Colon (tissue), 2 donors: ENCODE measurements around the gene BPIFB6.

Experiments used
- FAIRE-seq: peaks from 2 replicates; lab custom pipeline; 2012; peaks lifted over from hg19 to GRCh38; lab: Jason Lieb, UNC
- donor health status: control.
- donor health status: control.

BPIFB6 gene

DNA sequence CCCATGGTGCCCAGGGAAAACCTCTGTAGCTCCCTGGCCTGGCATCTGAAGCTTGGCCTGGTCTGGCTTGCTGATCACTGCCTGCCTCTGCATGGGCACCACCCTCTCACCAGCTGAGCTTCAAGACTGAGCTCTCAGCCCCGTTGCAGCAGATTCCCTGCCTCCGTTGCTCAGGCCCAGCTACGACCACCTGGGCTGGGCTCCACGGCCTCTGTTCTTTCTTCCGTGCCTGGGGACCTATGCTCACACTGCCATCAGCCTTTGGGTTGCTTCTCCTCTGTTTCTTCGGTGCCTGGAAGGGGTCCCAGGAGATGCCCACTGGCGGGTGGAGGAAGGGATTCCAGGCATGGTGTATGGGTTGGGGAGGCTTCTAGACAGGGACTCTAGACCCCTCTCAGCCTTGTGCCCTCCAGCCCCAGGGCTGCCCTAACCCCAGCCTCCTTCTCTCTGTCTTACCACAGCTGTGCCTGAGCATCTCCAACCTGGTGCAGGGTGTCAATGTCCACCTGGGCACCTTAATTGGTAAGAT, 14.8 kb upstream of the BPIFB6 start:
- no peak for FAIRE-seq

DNA sequence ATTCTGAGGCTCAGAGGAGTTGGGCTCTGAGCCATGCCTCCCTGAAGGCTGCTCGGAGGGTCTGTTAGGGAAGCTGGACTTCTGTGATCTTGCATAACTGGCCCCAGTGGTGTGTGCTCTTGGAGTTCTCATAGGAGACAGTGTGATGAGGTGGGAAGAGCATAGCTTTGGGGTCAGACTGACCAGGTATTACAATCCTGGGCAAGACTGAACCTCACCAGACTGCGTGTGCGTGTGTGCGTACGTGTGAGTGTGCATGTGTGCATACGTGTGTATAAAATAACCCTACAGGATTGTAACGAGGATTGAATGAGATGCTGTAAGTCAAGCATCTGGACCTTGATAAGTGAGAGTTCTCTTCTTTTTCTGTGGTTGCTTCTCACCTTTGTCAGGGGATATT, 13.9 kb upstream of the BPIFB6 start:
- no peak for FAIRE-seq

DNA sequence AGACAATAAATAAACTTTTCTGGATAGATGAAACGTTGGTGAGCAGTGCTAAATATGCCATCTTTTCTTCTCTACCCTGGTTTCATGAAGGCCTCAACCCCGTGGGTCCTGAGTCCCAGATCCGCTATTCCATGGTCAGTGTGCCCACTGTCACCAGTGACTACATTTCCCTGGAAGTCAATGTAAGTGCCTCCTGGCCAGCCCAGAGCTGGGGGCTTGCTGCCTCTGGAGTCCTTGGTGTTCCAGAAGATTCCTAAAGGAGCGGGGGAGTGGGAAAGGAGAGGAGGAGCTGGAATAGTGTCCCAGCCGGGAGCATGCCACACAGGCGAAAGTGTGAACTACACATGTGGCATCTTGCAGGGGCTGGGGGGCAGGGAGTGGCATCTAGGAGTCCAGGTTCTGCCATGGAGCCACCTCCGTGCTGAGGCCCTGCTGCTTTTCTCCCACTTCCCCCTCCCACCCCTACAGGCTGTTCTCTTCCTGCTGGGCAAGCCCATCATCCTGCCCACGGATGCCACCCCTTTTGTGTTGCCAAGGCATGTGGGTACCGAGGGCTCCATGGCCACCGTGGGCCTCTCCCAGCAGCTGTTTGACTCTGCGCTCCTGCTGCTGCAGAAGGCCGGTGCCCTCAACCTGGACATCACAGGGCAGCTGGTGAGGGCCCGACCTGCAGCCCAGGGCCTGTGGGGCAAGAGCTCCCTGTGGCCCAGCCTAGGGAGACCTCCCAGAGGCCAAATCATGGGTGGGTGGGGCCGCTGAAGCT, 13.1 kb upstream of the BPIFB6 start:
- no peak for FAIRE-seq

DNA sequence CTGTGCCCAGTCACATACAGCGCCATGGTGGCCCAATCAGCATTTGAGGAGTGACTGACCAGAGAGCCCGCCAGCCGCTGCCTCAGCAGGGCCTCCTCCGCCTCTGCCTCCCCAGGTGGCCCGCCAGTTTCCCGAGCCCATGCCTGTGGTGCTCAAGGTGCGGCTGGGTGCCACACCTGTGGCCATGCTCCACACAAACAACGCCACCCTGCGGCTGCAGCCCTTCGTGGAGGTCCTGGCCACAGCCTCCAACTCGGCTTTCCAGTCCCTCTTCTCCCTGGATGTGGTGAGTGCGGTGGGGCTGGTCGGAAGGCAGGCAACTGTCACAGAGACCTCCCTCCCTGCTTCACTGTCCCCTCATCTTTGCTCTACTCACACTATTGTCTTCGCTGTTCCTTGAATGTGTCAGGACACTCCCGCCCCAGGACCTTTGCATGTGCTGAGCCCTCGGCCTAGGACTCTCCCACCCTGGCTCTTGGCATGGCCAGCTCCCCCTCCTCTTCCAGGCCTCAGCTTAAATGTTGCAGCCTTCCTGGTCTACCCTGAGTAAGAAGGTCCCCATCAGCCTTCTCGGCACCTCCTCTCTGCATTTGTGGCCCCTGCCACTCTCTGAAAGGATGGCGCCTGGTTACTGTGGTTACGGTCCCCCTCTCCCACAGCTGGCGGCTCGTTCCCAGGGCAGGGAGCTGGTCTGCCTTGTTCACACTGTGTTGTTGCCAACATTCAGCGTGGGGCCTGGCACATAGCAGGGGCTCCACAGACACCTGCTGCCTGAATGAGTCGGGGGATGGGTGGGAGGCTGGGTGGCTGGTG, 11.8 kb upstream of the BPIFB6 start:
- no peak for FAIRE-seq

DNA sequence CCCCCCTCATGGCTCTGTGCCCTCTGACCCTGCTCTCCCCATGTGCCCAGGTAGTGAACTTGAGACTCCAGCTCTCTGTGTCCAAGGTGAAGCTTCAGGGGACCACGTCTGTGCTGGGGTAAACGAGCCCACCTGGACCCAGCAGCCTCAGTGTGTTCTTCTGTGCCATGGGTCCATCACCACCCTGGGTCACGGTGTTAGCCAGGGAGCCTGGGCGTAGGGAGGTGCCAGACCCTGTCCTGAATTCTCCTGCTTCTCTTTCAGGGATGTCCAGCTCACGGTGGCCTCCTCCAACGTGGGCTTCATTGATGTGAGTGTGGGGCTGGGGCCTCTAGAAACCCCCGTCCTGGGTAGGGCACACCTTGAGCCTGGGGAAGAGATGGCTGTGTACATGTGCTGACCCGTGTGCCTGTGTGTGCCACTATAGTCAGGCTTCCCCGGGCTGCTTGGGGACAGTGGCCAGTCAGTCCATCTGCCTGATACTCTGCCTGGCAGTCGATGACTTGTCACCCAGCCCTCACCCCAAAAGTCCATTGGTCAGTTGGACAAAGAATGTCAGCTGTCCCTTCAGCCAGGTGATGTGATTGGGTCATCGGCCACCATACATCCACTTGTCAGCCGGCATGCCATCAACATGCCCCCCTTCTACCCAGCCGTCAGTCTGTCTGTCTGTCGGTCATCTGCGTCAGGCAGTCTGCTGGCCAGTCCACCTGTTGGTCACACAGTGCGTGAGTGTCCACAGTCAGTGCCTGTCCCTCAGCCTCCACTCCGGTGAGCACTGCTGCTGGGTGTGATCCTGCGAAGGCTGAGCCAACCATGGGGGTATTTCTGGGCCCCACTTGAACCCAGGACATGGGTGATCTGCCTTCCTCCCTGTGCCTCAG, 10.9 kb upstream of the BPIFB6 start:
- FAIRE-seq: no peak

DNA sequence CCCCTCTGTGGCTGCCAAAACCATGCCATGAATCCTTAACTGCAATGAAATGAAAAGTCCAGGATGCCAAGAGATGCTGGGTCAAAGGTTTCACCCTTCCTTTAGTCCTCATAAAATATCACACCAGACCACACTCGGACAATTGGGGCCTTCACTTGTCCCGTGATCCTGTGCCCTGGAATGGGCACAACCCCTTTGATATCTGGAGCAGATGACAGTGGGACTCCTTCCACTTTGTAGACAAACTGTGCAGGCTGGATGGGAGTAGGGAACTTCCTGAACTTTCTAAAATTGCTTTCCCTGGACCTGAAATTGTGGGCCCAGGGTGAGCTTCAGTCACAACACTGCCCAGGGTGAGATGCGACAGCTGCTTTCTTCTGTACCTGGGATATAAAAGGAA, 9.6 kb upstream of the BPIFB6 start:
- FAIRE-seq: no peak

DNA sequence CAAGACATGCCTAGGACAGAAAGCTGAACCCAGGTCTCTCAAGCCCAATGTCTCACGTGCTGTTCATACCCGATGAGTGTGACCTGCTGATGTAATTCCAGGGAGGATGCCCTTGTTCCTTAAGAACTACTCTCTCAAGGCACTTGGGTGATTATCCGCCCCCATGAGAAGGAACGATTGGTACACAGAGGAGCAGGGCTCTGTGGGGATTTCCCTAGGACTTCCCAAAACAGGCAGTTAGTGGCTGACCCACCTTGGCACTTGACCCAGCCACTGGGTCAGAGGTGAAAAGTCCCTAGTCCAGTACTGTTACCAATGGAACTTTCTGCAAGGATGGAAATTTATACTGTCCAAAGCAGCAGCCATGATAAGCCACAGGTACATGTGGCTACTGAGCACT, 9.2 kb upstream of the BPIFB6 start:
- no peak for FAIRE-seq

DNA sequence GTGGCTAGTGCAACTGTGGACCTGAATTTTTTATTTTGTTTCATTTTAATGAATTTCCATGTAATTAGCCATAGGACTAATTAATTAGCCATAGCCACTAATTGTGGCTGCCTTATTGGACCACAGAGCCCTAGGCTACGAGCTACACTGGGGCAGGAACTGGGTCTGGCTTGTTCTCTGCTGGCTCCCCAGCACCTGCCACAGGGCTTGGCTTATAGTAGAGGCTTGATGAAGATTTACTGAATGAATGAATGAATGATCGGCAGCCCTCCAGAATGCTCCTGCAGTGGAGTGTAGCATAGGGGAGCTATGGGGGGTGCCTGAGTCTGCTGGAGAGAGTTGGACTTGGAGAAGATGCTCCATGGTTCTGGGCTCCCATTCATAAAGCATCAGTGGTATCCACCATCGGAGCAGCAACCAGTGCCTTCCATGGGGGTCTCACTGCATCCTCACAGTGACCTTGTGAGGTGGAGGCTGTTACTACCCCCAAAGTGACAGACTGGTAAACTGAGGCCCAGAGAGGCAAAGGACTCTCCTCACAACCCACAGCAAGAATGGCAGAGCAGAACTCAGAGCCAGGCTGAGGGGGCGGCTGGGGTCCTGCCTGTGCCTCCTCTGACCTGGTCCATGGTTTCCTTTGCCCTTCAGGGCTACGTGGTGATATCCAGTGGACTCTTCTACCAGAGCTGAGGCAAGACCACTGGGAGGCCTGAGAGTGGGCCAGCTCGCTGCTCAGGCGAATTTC, 8.6 kb upstream of the BPIFB6 start:
- FAIRE-seq: no peak

DNA sequence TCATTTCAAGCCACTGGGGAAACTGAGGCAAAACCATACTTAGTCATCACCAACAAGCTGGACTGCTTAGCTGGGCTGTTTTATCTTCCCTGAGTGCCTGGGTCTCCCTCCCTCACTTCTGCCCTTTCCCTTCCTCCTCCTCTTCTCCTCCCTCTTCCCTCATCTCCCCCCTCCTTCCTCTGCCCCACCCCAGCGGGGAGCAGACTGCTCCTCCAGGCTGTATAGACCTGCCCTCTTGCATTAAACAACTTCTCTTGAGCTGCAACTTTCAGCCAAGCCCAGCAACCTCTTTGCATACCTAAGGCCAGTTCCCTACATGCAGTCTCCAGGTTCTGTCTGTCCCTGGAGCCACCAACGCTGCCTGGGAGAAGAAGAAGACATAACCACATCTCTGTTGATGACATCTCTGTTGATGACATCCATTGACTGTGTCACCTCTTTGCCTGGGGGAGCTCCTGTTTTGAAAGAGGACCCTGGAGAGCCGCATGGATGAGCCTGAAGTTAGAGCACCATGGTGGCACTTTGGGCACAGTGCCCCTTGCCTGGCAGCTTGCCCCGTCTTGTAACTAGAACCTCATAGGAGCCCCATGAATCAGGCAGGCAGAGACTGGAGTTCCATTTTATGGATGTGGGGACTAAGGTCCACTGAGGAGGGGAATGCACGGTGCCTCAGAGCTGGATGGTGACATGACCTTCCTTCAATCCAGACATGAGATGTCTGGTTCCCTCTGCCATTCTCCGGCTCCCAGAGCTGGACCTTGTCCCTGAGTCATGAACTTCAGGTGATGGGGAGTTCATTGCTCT, 7.8 kb upstream of the BPIFB6 start:
- FAIRE-seq: no peak

DNA sequence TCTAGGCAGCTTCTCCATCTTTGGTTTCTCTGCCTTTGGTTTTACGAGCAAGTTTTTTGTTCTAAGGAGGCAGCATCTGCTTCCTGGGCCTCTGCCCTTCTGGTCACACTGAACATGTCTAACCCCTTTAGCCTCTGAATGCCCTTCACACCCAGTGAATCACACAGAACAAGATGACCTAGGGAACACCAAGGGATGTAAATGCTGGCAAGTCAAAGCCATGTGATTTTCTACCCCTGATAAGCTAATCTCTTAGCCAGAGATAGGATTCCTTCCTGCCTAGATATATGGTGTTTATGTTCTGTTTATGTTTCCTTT, 7.2 kb upstream of the BPIFB6 start:
- FAIRE-seq: no peak

DNA sequence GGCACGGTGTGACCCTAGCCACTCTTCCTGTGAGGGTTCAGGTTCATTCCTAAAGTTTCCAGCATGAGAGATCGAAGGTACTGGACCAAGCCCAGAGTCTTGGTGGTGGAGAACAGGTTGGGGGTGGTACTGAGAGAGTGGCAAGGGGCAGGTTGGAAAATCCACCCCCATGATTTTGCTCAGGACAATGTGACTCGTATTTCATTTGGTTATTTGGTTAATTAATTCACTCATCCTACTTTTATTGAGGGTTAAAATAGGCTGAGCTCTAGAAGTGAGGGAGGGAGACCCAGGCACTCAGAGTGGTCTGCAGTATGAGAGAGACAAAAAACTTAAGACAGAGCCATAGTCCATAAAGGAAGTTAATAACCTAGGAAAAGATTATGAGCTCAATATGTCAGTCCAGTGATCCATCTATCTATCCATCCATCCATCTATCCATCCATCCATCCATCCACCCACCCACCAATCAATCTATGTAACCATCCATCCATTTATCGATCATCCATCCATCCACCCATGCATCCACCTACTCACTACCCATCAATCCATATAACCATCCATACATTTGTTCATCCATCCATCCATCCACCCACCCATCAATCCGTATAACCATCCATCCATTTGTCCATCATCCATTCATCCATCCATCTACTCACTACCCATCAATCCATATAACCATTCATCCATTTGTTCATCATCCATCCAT, 6.7 kb upstream of the BPIFB6 start:
- no peak for FAIRE-seq

DNA sequence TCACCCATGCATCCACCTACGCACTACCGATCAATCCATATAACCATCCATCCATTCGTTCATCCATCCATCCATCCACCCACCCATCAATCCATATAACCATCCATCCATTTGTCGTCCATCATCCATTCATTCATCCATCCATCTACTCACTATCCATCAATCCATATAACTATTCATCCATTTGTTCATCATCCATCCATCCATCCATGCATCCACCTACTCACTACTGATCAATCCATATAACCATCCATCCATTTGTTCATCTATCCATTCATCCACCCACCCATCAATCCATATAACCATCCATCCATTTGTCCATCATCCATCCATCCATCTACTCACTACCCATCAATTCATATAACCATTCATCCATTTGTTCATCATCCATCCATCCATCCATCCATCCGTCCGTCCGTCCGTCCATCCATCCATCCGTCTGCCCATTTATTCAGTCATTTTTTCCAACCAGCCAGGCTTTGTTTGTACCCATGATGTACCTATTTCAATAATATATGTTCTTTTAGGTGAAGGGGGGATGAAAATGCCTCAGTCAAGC, 6.1 kb upstream of the BPIFB6 start:
- no peak for FAIRE-seq

DNA sequence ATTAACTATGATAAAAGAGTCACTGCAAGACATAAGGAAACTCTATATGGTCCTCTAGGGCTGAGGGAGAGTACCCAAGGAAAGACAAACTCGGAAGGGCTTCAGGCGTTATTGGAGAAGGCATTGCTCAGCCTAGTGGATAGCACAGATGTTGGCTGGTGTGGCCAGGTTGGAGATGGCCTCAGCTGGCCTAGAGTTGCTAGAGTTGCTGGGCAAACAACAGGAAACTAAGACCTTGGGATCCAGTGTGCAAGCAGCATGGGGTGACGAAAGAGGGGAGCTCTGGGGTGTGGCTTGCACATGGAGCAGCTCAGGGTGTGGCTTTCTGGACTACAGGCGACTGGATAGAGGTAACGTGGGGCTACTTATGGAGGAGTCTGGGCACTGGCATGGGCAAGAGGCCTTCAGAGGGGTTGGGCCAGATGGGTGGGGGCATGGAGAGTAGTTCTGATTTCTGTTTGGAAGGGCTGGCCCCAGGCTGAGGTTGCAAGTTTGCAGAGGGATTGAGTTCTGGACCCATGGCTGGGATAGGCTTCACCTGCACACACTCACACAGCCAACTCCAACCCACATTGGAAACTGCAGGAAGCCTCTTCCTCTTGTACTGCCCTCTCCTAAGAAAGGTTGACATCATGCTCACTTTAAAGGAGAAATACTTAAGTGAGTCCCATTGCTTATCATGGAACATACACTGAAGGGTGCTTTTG, 5.2 kb upstream of the BPIFB6 start:
- no peak for FAIRE-seq

DNA sequence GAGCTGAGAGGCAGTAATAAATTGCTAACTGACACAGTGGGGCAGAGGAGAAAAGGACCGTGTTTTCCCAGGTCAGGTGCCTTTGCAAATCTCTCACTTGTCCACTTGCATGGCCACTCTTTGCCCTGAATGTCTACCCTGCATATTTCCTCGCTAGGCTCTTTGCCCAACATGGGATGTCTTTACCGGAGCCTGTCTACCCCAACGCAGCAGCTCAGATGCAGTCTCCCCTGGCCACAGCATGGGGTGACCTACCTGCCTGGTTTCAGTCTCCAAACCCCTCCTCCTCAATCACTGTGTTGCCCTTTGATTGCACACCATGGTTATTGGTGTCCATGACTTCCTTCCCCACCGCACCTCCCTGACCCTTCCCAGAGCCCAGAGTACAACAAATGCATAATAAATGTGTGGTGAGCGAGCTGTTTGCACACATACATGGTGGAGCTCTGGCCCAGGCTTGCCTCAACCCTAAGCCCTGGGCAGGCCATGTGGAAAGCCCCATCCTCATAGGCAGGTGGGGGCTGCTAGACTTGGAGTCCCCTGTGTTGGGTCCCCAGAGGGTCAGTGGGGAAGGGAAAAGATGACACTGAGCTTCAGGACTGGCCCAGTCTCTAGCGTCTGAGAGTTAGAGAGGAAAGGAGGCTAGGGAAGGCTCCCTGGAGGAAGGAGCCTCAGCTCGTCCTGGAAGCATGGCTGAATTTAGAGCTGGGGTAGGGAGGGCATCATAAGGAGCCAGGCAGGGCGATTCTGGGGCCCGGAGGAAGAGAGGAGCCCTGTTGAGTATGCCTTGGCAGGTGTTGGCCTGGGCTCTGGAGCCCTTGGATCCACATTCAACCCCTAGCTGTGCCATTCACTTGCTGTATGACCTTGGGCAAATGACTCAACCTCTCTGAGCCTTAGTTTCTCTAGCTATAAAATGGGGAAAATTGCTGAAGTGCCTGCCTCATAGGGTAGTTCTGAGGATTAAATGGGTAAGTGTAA, 4.4 kb upstream of the BPIFB6 start:
- FAIRE-seq: no peak

DNA sequence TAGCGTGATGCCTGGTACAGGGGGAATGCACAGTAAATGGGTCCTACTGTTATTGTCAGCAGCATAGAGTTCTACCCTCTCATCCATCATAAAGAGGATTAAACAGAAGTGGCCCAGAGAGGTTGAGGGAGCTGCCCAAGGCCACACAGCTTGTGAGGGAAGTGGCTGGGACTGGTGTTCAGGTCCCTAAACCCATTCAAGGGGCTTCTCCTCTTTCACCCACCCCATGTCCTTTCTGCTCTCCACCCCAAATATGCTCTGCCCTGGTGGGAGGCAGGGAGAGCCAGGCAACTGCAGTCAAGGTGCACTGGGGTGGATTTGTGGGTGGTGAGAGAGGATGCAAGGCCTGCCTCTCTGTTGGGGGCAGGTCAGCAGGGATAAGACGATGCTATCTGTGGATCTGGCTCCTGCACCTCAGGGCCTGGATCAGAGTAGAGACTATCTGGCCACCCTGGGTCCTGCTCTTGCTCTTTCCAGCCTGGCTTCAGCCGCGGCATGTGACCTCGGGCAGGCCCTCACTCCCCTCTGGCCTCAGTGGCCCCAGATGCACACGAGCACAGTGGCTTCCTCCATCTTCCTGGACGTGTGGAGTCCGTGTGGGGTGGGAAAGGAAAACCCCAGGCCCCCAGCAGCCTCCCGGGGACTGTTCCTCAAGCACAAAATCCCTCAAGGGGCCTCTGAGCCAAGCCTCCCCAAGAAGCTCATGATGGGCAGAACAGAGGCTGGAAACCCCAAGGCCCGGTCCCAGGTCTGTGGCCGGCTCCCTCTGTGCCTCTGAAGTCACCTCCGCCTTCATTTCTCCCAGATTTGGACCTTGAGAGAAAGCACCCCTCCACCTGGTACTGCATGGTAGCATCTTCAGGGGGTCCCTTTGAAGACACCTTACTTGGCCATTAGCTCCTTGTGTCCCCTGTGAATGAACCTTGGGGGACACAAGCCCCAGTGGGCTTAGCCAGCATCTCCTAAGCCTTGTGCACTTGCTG, 3.4 kb upstream of the BPIFB6 start:
- FAIRE-seq: no peak

DNA sequence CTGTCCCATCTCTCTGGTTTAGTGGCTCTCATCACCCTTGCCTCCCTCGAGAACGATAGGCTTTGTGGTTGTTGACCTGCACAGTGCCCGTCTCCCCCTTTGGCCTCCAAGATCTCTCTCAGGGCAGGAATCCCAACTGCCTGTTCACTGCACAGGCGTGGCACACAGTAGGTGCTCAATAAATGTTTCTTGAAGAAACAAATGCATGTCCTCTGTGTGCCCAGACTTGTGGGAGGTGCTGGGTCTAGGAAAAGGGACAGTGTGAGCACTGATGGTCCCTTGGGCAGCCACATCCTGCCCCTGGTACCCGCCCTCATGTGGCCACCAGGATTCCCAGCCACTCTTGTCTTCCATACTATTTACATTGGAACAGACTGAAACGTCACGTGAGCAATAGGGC, 2.6 kb upstream of the BPIFB6 start:
- FAIRE-seq: no peak

DNA sequence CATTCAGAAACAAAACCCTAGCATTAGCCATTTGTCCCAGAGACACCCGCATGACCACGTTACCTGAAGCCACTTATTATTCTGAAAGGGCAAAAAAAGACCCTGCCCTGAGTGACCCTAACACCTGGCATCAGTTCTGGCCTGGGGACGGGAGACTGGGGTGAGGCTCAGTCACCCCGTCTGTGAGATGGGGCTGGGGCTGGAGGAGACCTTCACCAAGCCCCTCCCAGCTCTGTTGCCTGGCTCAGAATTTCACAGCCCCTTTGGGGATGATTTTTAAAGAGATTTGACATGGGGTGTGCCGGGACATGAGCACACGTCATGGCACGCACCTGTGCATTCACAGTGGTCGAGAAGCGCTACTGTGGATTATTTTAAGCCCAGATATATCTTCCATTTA, 1.4 kb upstream of the BPIFB6 start:
- FAIRE-seq: no peak
